Measurements from ENCODE around the gene C3orf18.

C3orf18 gene

GRCh38 chr3:50616003-50616769 lies 48.6 kb upstream of the C3orf18 start (continued):
- TF ChIP-seq ZNF664 (tag by site-specific recombination; IDR thresholded peaks at IDR 0.05) = no peak
- TF ChIP-seq GLI4 (tag by site-specific recombination; IDR thresholded peaks at IDR 0.05) = no peak

DNA sequence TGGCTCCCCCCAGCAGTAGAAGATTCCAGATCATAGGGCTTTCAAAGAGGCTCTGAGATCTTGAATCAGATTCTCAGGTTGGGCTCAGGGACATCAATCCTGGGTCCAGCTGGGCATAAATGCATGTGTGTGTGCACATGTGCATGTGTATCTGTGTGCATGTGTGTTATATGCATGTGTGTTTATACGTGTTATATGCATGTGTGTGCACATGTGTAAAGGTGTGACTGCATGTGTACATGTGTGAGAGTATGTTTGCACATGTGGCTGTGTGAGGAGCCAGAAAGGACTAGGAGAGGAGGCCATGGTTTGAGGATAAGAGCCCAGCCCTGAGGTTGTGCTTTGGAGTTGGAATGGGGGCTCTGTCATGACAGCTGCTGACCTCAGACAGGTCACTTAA lies 47.6 kb upstream of the C3orf18 start:
- TF ChIP-seq ZNF548 (tag by site-specific recombination; IDR thresholded peaks at IDR 0.05) = no peak
- TF ChIP-seq ZNF513 (tag by site-specific recombination; IDR thresholded peaks at IDR 0.05) = no peak
- no peak for TF ChIP-seq ZNF148 (tag by site-specific recombination; IDR thresholded peaks at IDR 0.05; ENCODE audit: borderline replicate concordance)
- TF ChIP-seq, protein P1, sequence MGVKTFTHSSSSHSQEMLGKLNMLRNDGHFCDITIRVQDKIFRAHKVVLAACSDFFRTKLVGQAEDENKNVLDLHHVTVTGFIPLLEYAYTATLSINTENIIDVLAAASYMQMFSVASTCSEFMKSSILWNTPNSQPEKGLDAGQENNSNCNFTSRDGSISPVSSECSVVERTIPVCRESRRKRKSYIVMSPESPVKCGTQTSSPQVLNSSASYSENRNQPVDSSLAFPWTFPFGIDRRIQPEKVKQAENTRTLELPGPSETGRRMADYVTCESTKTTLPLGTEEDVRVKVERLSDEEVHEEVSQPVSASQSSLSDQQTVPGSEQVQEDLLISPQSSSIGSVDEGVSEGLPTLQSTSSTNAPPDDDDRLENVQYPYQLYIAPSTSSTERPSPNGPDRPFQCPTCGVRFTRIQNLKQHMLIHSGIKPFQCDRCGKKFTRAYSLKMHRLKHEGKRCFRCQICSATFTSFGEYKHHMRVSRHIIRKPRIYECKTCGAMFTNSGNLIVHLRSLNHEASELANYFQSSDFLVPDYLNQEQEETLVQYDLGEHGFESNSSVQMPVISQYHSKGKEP (tag by site-specific recombination; IDR thresholded peaks at IDR 0.05) = no peak
- TF ChIP-seq ATF2 (tag by site-specific recombination; IDR thresholded peaks at IDR 0.05; ENCODE audit: low read depth) = no peak
- no peak for TF ChIP-seq ZNF585B (tag by site-specific recombination; IDR thresholded peaks at IDR 0.05)
- TF ChIP-seq BCL11B (tag by site-specific recombination; IDR thresholded peaks at IDR 0.05; ENCODE audit: low read depth) = no peak
- TF ChIP-seq ZNF248 (tag by site-specific recombination; IDR thresholded peaks at IDR 0.05) = no peak
- no peak for TF ChIP-seq ZNF132 (tag by site-specific recombination; IDR thresholded peaks at IDR 0.05; ENCODE audit: borderline replicate concordance)
- no peak for TF ChIP-seq ZNF302 (tag by site-specific recombination; IDR thresholded peaks at IDR 0.05; ENCODE audit: low read depth)
- TF ChIP-seq, protein P2, sequence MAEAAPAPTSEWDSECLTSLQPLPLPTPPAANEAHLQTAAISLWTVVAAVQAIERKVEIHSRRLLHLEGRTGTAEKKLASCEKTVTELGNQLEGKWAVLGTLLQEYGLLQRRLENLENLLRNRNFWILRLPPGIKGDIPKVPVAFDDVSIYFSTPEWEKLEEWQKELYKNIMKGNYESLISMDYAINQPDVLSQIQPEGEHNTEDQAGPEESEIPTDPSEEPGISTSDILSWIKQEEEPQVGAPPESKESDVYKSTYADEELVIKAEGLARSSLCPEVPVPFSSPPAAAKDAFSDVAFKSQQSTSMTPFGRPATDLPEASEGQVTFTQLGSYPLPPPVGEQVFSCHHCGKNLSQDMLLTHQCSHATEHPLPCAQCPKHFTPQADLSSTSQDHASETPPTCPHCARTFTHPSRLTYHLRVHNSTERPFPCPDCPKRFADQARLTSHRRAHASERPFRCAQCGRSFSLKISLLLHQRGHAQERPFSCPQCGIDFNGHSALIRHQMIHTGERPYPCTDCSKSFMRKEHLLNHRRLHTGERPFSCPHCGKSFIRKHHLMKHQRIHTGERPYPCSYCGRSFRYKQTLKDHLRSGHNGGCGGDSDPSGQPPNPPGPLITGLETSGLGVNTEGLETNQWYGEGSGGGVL (tag by site-specific recombination; IDR thresholded peaks at IDR 0.05) = no peak
- no peak for TF ChIP-seq REST (tag by site-specific recombination; IDR thresholded peaks at IDR 0.05)
- TF ChIP-seq ZNF747 (tag by site-specific recombination; IDR thresholded peaks at IDR 0.05) = no peak
- TF ChIP-seq ZNF837 (tag by site-specific recombination; IDR thresholded peaks at IDR 0.05) = no peak
- no peak for TF ChIP-seq ZBTB1 (tag by site-specific recombination; IDR thresholded peaks at IDR 0.05)
- TF ChIP-seq SP2 (tag by site-specific recombination; IDR thresholded peaks at IDR 0.05) = no peak
- Histone ChIP-seq H3K9me3 (ENCODE audit: control insufficient read depth, insufficient read depth, low read depth, low read length) (no peaks in the 10 kb centered on the region), H3K4me1 (ENCODE audit: control insufficient read depth, insufficient read depth, low read length) (0 out of 2 replicates have a peak, but pooled peaks cover 5% of the 10 kb centered on the region), H3K27ac (ENCODE audit: extremely low read depth, low read depth, low read length) (no peak overlapping the region), H3K36me3 (ENCODE audit: control insufficient read depth in 2 of 2, insufficient read depth in 1 of 2, low read length in 2 of 2) (peaks cover 0 to 3% of the 10 kb centered on the region in 2 experiments; a peak in 1 of 3 replicates), H3K4me3 (ENCODE audit: low read depth, low read length) (no peak overlapping the region)
- CTCF ChIA-PET = interaction anchor here (0.6 to 6.2 kb wide), 32 partner anchors 13 to 795 kb away, joined by 3 to 139 read pairs (median 4); partner anchors contain the start of genes CYB561D2, HEMK1 and NPRL2
- POLR2A ChIA-PET = interaction anchor here (2.5 kb wide), 1 partner anchor 770 kb away, joined by 9 read pairs; the partner anchor contains the start of gene MANF

Measured in HEK293 (cell line).